Smooth muscle cell (in vitro differentiated cells): ENCODE results near the gene WNK2. TPM values are rescaled to one million over a fixed set of nuclear protein-coding genes. Genes with fewer than 3 reads are reported as not detected.

Experiments
- DNase-seq: peaks from one replicate; lab custom pipeline; 2025; ENCODE audit not compliant: unreplicated experiment; lab: John Stamatoyannopoulos, UW
- H2AFZ ChIP-seq: fragments of 200-600 bp; sonication (generic); 2 replicates; pipeline ENCODE4 v1.6.0; 2016; ENCODE audit warnings: antibody characterized with exemption, low read depth, mild to moderate bottlenecking
- H3F3A ChIP-seq: fragments of 200-600 bp; sonication (generic); 2 replicates; pipeline ENCODE4 v1.6.0; 2017; ENCODE audit warnings: antibody characterized with exemption, low read depth
- H3K27ac ChIP-seq: fragments of 200-600 bp; sonication (generic); 2 replicates; pipeline ENCODE4 v1.5.1; 2016; ENCODE audit warnings: low read depth, mild to moderate bottlenecking
- H3K27me3 ChIP-seq: fragments of 200-600 bp; sonication (generic); 2 replicates; pipeline ENCODE4 v1.6.1; 2016; ENCODE audit warnings: low read depth, mild to moderate bottlenecking
- H3K36me3 ChIP-seq: fragments of 200-600 bp; sonication (generic); 2 replicates; pipeline ENCODE4 v1.5.1; 2016; ENCODE audit warnings: low read depth
- H3K4me1 ChIP-seq: fragments of 200-600 bp; sonication (generic); 2 replicates; pipeline ENCODE4 v1.5.1; 2016; ENCODE audit warnings: low read depth
- H3K4me2 ChIP-seq: fragments of 200-600 bp; sonication (generic); 2 replicates; pipeline ENCODE4 v1.6.0; 2016; ENCODE audit warnings: mild to moderate bottlenecking
- H3K4me3 ChIP-seq: fragments of 200-600 bp; sonication (generic); 2 replicates; pipeline ENCODE4 v1.5.1; 2016; ENCODE audit warnings: mild to moderate bottlenecking
- H3K79me2 ChIP-seq: fragments of 200-600 bp; sonication (generic); 2 replicates; pipeline ENCODE4 v1.6.0; 2016; ENCODE audit warnings: low read depth, mild to moderate bottlenecking
- H3K9ac ChIP-seq: fragments of 200-600 bp; sonication (generic); 2 replicates; pipeline ENCODE4 v1.6.0; 2016; ENCODE audit warnings: low read depth
- H3K9me3 ChIP-seq: fragments of 200-600 bp; sonication (generic); replicated peaks from 2 replicates; pipeline ENCODE4 v1.5.1; 2016; ENCODE audit warnings: low read depth
- H4K20me1 ChIP-seq: fragments of 200-600 bp; sonication (generic); 2 replicates; pipeline ENCODE4 v1.6.0; 2016; ENCODE audit warnings: low read depth
- CTCF ChIP-seq: fragments of 200-600 bp; sonication (generic); IDR thresholded peaks from 2 replicates; pipeline ENCODE4 v1.5.1; 2017; ENCODE audit warnings: borderline replicate concordance, mild to moderate bottlenecking, antibody characterized with exemption; ENCODE audit not compliant: insufficient read depth, poor library complexity, severe bottlenecking
- WGBS: methylation state at CpG from one replicate; pipeline ENCODE4 v1.1.7; 2016; ENCODE audit warnings: low lambda C conversion rate; 5-methylcytosine and 5-hydroxymethylcytosine counted together
- polyA plus RNA-seq: library from polyadenylated mRNA; unstranded; fragments of >200 nt; fragmentation: Nextera tagmentation; extraction: Ambion mirVana; gene quantifications from 2 replicates; pipeline ENCODE4 v1.2.1, GENCODE V29; 2016
- total RNA-seq: library from RNA; depleted of rRNA; stranded (reverse); fragments of >200 nt; gene quantifications from 2 replicates; pipeline ENCODE4 v1.2.3, GENCODE V29; 2014

The WNK2 gene
- total and polyA plus RNA-seq, 2 experiments from 2014 or later, result 0.27 to 0.31 TPM

GRCh38 chr9:93148721-93149120, 35.2 kb upstream of the WNK2 start:
- Histone ChIP-seq H3F3A (no peaks in the 10 kb centered on the region), H3K4me3 (no peak overlapping the region), H3K9me3 (no peaks in the 10 kb centered on the region), H3K27ac (no peak overlapping the region), H2AFZ (no peak overlapping the region), H3K79me2 (no peaks in the 10 kb centered on the region), H3K36me3 (no peaks in the 10 kb centered on the region), H3K4me2 (no peak overlapping the region), H3K27me3 (no peaks in the 10 kb centered on the region), H4K20me1 (no peaks in the 10 kb centered on the region), H3K4me1 (no peaks in the 10 kb centered on the region), H3K9ac (no peak overlapping the region)
- WGBS, result 92% methylated on average over 2 of the region's 2 CpGs
- no peak for TF ChIP-seq CTCF
- no peak for DNase-seq

GRCh38 chr9:93149361-93149760, 34.6 kb upstream of the WNK2 start:
- no peak overlapping the region for H3K9ac ChIP-seq
- H3K27me3 ChIP-seq, result no peaks in the 10 kb centered on the region
- no peaks in the 10 kb centered on the region for H3F3A ChIP-seq
- H3K9me3 ChIP-seq, result no peaks in the 10 kb centered on the region
- no peak for TF ChIP-seq CTCF
- DNase-seq, result no peak
- H3K79me2 ChIP-seq, result no peaks in the 10 kb centered on the region
- H2AFZ ChIP-seq, result no peak overlapping the region
- no peak overlapping the region for H3K4me3 ChIP-seq
- no peak overlapping the region for H3K27ac ChIP-seq
- H3K4me1 ChIP-seq, result no peaks in the 10 kb centered on the region
- 89% methylated on average over 1 of the region's 1 CpG for WGBS
- H3K36me3 ChIP-seq, result no peaks in the 10 kb centered on the region
- H4K20me1 ChIP-seq, result no peaks in the 10 kb centered on the region
- H3K4me2 ChIP-seq, result no peak overlapping the region

- Histone ChIP-seq H2AFZ (no peak overlapping the region), H3K79me2 (no peaks in the 10 kb centered on the region), H3K4me2 (no peak overlapping the region), H3K9me3 (no peaks in the 10 kb centered on the region), H3K36me3 (no peaks in the 10 kb centered on the region), H4K20me1 (no peaks in the 10 kb centered on the region), H3F3A (no peaks in the 10 kb centered on the region), H3K9ac (no peak overlapping the region), H3K27ac (no peak overlapping the region), H3K4me1 (no peaks in the 10 kb centered on the region), H3K4me3 (no peak overlapping the region), H3K27me3 (no peaks in the 10 kb centered on the region)
- no peak for TF ChIP-seq CTCF
- 86% methylated on average over 10 of the region's 10 CpGs for WGBS
- DNase-seq, result no peak
These were observed 32.7 kb upstream of the WNK2 start for GRCh38 chr9:93151097-93151784.

GRCh38 chr9:93154293-93154903, 29.5 kb upstream of the WNK2 start:
- no peak overlapping the region for H3K9ac ChIP-seq
- no peak overlapping the region for H3K4me3 ChIP-seq
- 72% methylated on average over 14 of the region's 14 CpGs for WGBS
- H4K20me1 ChIP-seq, result no peaks in the 10 kb centered on the region
- no peaks in the 10 kb centered on the region for H3F3A ChIP-seq
- H3K4me1 ChIP-seq, result no peaks in the 10 kb centered on the region
- no peaks in the 10 kb centered on the region for H3K27me3 ChIP-seq
- no peak overlapping the region for H3K4me2 ChIP-seq
- peak; percentile 54 for TF ChIP-seq CTCF
- no peak overlapping the region for H3K27ac ChIP-seq
- H3K36me3 ChIP-seq, result no peaks in the 10 kb centered on the region
- no peaks in the 10 kb centered on the region for H3K9me3 ChIP-seq
- no peak for DNase-seq
- no peak overlapping the region for H2AFZ ChIP-seq
- H3K79me2 ChIP-seq, result no peaks in the 10 kb centered on the region
